SK-MEL-5 (cell line): ENCODE data around the gene HOXC6. TPM values are rescaled to one million over a fixed set of nuclear protein-coding genes. Genes with fewer than 3 reads are reported as not detected.
A peak's percentile ranks its signal among the peaks of the same experiment; 100 is the strongest.

ENCODE experiments used
- DNase-seq: peaks from one replicate; pipeline ENCODE4 v3.0.0-alpha.2; 2016; ENCODE audit warnings: low read depth, low spot score
- in situ Hi-C: cut with HindIII; loops from 2 replicates; pipeline ENCODE4 v1.10.0; 2016; ENCODE audit warnings: low sequenced_read_pairs, high pct_unique_total_duplicates, low pct_unique_long_range_greater_than_20kb
- total RNA-seq: library from RNA; depleted of rRNA; stranded (reverse); fragments of >200 nt; shearing (Covaris generic); gene quantifications from 2 replicates; pipeline ENCODE4 v1.2.3, GENCODE V29; 2014

HOXC6 gene
- total RNA-seq, 1 experiment from 2014 or later = 2.1 TPM

- in situ Hi-C loops = no loop called here
- peak; percentile 79 for DNase-seq
These were observed 28.6 kb upstream of the HOXC6 start for GRCh38 chr12:53999559-54000115.

GRCh38 chr12:54000116-54001114 is 27.8 kb upstream of the HOXC6 start, which contains the start of gene HOXC9:
TSS of gene HOXC9 (plus strand) at chr12:54000161. CDS start at chr12:54000189, 28 bp downstream.
- no peak for DNase-seq
- in situ Hi-C loops = no loop called here

GRCh38 chr12:54001283-54002187 is 26.7 kb upstream of the HOXC6 start:
- DNase-seq = no peak
- in situ Hi-C loops = no loop called here

- in situ Hi-C loops = no loop called here
- DNase-seq = no peak
These were observed 25.8 kb upstream of the HOXC6 start for GRCh38 chr12:54002278-54002914.

- no peak for DNase-seq
- in situ Hi-C loops = no loop called here
These were observed 25.3 kb upstream of the HOXC6 start for GRCh38 chr12:54002915-54003389.

- no peak for DNase-seq
- in situ Hi-C loops = no loop called here
These were observed 24.6 kb upstream of the HOXC6 start for GRCh38 chr12:54003625-54004024.

- in situ Hi-C loops = no loop called here
- no peak for DNase-seq
These were observed 24.0 kb upstream of the HOXC6 start for GRCh38 chr12:54004063-54004840.

GRCh38 chr12:54004841-54005530 is 23.3 kb upstream of the HOXC6 start:
- in situ Hi-C loops = no loop called here
- DNase-seq = peak; percentile 70

GRCh38 chr12:54005531-54005852 is 22.7 kb upstream of the HOXC6 start:
- in situ Hi-C loops = no loop called here
- no peak for DNase-seq

GRCh38 chr12:54005853-54006558 is 22.2 kb upstream of the HOXC6 start:
- peak; percentile 91 for DNase-seq
- in situ Hi-C loops = no loop called here

GRCh38 chr12:54006559-54007220 is 21.6 kb upstream of the HOXC6 start:
- in situ Hi-C loops = no loop called here
- no peak for DNase-seq

GRCh38 chr12:54007538-54008259 is 20.5 kb upstream of the HOXC6 start:
- in situ Hi-C loops = no loop called here
- DNase-seq = no peak

GRCh38 chr12:54008260-54008552 is 20.0 kb upstream of the HOXC6 start:
- DNase-seq = no peak
- in situ Hi-C loops = no loop called here

GRCh38 chr12:54009171-54010052 is 18.8 kb upstream of the HOXC6 start:
- in situ Hi-C loops = no loop called here
- DNase-seq = no peak
